HFFc6 (cell line): Measurements from ENCODE around the gene PRKAA1. TPM values are rescaled to one million over a fixed set of nuclear protein-coding genes. Genes with fewer than 3 reads are reported as not detected.

Experiments
- DNase-seq: peaks from one replicate; pipeline ENCODE4 v3.0.0-alpha.2; 2018
- H3K27ac Mint-ChIP-seq: 2 replicates; pipeline ENCODE4 v1.8.0; 2020; ENCODE audit warnings: mild to moderate bottlenecking, mixed read lengths
- H3K27me3 Mint-ChIP-seq: 2 replicates; pipeline ENCODE4 v1.8.0; 2021; ENCODE audit warnings: mild to moderate bottlenecking, moderate library complexity, mixed read lengths; ENCODE audit not compliant: insufficient read depth
- H3K36me3 Mint-ChIP-seq: 2 replicates; pipeline ENCODE4 v1.8.0; 2021; ENCODE audit warnings: low read depth, mixed read lengths
- H3K4me1 Mint-ChIP-seq: 2 replicates; pipeline ENCODE4 v1.8.0; 2020; ENCODE audit warnings: low read depth, mixed read lengths
- H3K4me3 Mint-ChIP-seq: 2 replicates; pipeline ENCODE4 v1.8.0; 2020; ENCODE audit warnings: mild to moderate bottlenecking, moderate library complexity, mixed read lengths
- H3K9me3 Mint-ChIP-seq: 2 replicates; pipeline ENCODE4 v1.8.0; 2020; ENCODE audit warnings: mild to moderate bottlenecking, mixed read lengths
- CTCF ChIP-seq: fragments of 200-600 bp; sonication (generic); IDR thresholded peaks from 2 replicates; pipeline ENCODE4 v1.5.0; 2021; ENCODE audit warnings: antibody characterized with exemption, mild to moderate bottlenecking
- long read RNA-seq: library from polyadenylated mRNA; unstranded; transcript quantifications from one replicate; pipeline ENCODE4 v2.0.0, GENCODE V29; 2019
- total RNA-seq, 6 experiments: library from RNA; stranded (reverse); fragmentation: NEBNext Ultra II Directional; extraction: Animal tissue kit (Norgen Biotek cat#: 25700); gene quantifications; 2 replicates in 1 of 6; 3 replicates in 5 of 6; pipeline ENCODE4 v1.2.3, GENCODE V29; 2021

Gene PRKAA1
- 100 to 1,000 TPM in 1 of 6 experiments, 10 to 100 TPM in 5; 81.7 to 103 (median 88.3) TPM for total RNA-seq
- long read RNA-seq, full-length matches to known transcripts = 24 of 40 reads
- long read RNA-seq, partial matches to known transcripts = 3 of 40 reads
- long read RNA-seq, other reads (novel, unspliced or antisense) = 13 of 40 reads

- no peaks in the 10 kb centered on the region for H3K27me3 Mint-ChIP-seq
- no peaks in the 10 kb centered on the region for H3K9me3 Mint-ChIP-seq
- peak within 1 kb of the TSS; percentile 95 for H3K27ac Mint-ChIP-seq
- H3K4me3 Mint-ChIP-seq = peak within 1 kb of the TSS; percentile 86
- H3K4me1 Mint-ChIP-seq = peaks cover 56% of the 10 kb centered on the region
- DNase-seq = peak; percentile 70
- peak; percentile 85 for TF ChIP-seq CTCF
- H3K36me3 Mint-ChIP-seq = peaks cover 17% of the 10 kb centered on the region
Measured at GRCh38 chr5:40798012-40798800, at the start of gene PRKAA1. TSS of gene PRKAA1 (minus strand) at chr5:40798374. CDS start at chr5:40798189, 185 bp downstream.

- peaks cover 8% of the 10 kb centered on the region for H3K4me1 Mint-ChIP-seq
- peaks cover 4% of the 10 kb centered on the region; the same call in 1 of the 2 replicates for H3K27me3 Mint-ChIP-seq
- no peak for DNase-seq
- H3K9me3 Mint-ChIP-seq = no peaks in the 10 kb centered on the region
- peaks cover 3% of the 10 kb centered on the region; the same call in 1 of the 2 replicates for H3K36me3 Mint-ChIP-seq
- H3K27ac Mint-ChIP-seq = no peak overlapping the region
- H3K4me3 Mint-ChIP-seq = no peak overlapping the region
- TF ChIP-seq CTCF = no peak
Measured at GRCh38 chr5:40847525-40847924, 49.4 kb upstream of the PRKAA1 start.

- TF ChIP-seq CTCF = no peak
- Mint-ChIP-seq H3K36me3 (peaks cover 3% of the 10 kb centered on the region; the same call in 1 of the 2 replicates), H3K9me3 (no peaks in the 10 kb centered on the region), H3K4me1 (peaks cover 20% of the 10 kb centered on the region), H3K27me3 (peaks cover 4% of the 10 kb centered on the region; the same call in 1 of the 2 replicates), H3K27ac (no peak overlapping the region), H3K4me3 (no peak overlapping the region)
- no peak for DNase-seq
Measured at GRCh38 chr5:40846371-40846770, 48.2 kb upstream of the PRKAA1 start.

GRCh38 chr5:40844565-40844964, 46.4 kb upstream of the PRKAA1 start:
- Mint-ChIP-seq H3K9me3 (no peaks in the 10 kb centered on the region), H3K36me3 (peaks cover 3% of the 10 kb centered on the region; the same call in 1 of the 2 replicates), H3K27ac (no peak overlapping the region), H3K4me1 (peaks cover 28% of the 10 kb centered on the region), H3K27me3 (peaks cover 4% of the 10 kb centered on the region; the same call in 1 of the 2 replicates), H3K4me3 (no peak overlapping the region)
- no peak for TF ChIP-seq CTCF
- DNase-seq = no peak

GRCh38 chr5:40842351-40842750, 44.2 kb upstream of the PRKAA1 start:
- peak overlapping the region; percentile 85; the same call in 1 of the 2 replicates for H3K4me3 Mint-ChIP-seq
- H3K27me3 Mint-ChIP-seq = peaks cover 4% of the 10 kb centered on the region
- peaks cover 28% of the 10 kb centered on the region for H3K4me1 Mint-ChIP-seq
- no peak for TF ChIP-seq CTCF
- H3K27ac Mint-ChIP-seq = peak overlapping the region; percentile 89
- peaks cover 3% of the 10 kb centered on the region; the same call in 1 of the 2 replicates for H3K36me3 Mint-ChIP-seq
- DNase-seq = no peak
- no peaks in the 10 kb centered on the region for H3K9me3 Mint-ChIP-seq
